Uterus (tissue), 4 donors: Measurements from ENCODE around the gene SELE. TPM values are rescaled to one million over a fixed set of nuclear protein-coding genes. Genes with fewer than 3 reads are reported as not detected.
"Not testable (repeated sequence)": the region's sequence is repeated elsewhere in the genome, so short reads cannot be mapped to it uniquely, and the experiment has no call there.

Experiments used
- DNase-seq, 2 donors: peaks; one replicate each; pipeline ENCODE4 v3.0.0-alpha.2; 2019 to 2020
- H3K27ac ChIP-seq, 2 donors: fragments of 200-600 bp; sonication (generic); 1 replicate in 1 of 2; 2 replicates in 1 of 2; pipeline ENCODE4 v1.5.1; 2016 to 2018
- H3K27me3 ChIP-seq, 2 donors: fragments of 200-600 bp; sonication (generic); one replicate each; pipeline ENCODE4 v1.5.1; 2018 to 2019; ENCODE audit warnings: control low read depth in 1 of 2
- H3K36me3 ChIP-seq, 2 donors: fragments of 200-600 bp; sonication (generic); one replicate each; pipeline ENCODE4 v1.5.1; 2019; ENCODE audit warnings: control low read depth in 1 of 2
- H3K4me1 ChIP-seq, 2 donors: fragments of 200-600 bp; sonication (generic); one replicate each; pipeline ENCODE4 v1.5.1; 2018 to 2019; ENCODE audit warnings: control low read depth in 1 of 2
- H3K4me3 ChIP-seq, 2 donors: fragments of 200-600 bp; sonication (generic); 1 replicate in 1 of 2; 2 replicates in 1 of 2; pipeline ENCODE4 v1.5.1; 2018 to 2019; ENCODE audit warnings: mild to moderate bottlenecking in 1 of 2
- H3K9me3 ChIP-seq, 2 donors: fragments of 200-600 bp; sonication (generic); one replicate each; pipeline ENCODE4 v1.5.1; 2019; ENCODE audit warnings: control low read depth in 1 of 2
- CTCF ChIP-seq, 4 experiments: fragments of 200-600 bp in 2 of 4; fragments of 450-650 bp in 2 of 4; sonication (generic) in 2 of 4; IDR thresholded peaks; one replicate each; pipeline ENCODE4 v1.5.1; 2016 to 2019; ENCODE audit warnings: antibody characterized with exemption in 4 of 4, mild to moderate bottlenecking in 2 of 4, moderate library complexity in 1 of 4
- POLR2A ChIP-seq, 2 donors: fragments of 450-650 bp; IDR thresholded peaks; one replicate each; pipeline ENCODE4 v1.6.1; 2016; ENCODE audit warnings: antibody characterized with exemption in 2 of 2, mild to moderate bottlenecking in 1 of 2, moderate library complexity in 1 of 2
- intact Hi-C: fragments of 100-400 bp; cut with DNase I; formaldehyde crosslinking; loops from one replicate; pipeline ENCODE4 v1.15.1; 2023; ENCODE audit warnings: low total_unique reads
- total RNA-seq, 4 donors: library from RNA; depleted of rRNA in 3 of 4; stranded (reverse); fragments of >200 nt in 3 of 4; gene quantifications; one replicate each; pipeline versions ENCODE4 v1.1.0 to v1.2.4, GENCODE V29; 2014 to 2023
- donor health status: DM: yes; HTN: yes; CAD: no.

The SELE gene
- total RNA-seq, 4 donors from 2014 or later = under 0.01 to 7.9 (median 3.2) TPM

- Histone ChIP-seq H3K9me3 (no peaks in the 10 kb centered on the region), H3K4me1 (no peaks in the 10 kb centered on the region), H3K27me3 (no peaks in the 10 kb centered on the region), H3K36me3 (no peaks in the 10 kb centered on the region), H3K4me3 (no peak overlapping the region), H3K27ac (no peak overlapping the region)
- no peak for TF ChIP-seq CTCF (IDR thresholded peaks at IDR 0.05)
- TF ChIP-seq POLR2A (IDR thresholded peaks at IDR 0.05) = no peak
- no peak for DNase-seq
- intact Hi-C loops = no loop called here
Measured at GRCh38 chr1:169725930-169726329, 7.9 kb downstream of the SELE start.

GRCh38 chr1:169724168-169724567 is 9.7 kb downstream of the SELE start:
- TF ChIP-seq CTCF (IDR thresholded peaks at IDR 0.05) = no peak
- TF ChIP-seq POLR2A (IDR thresholded peaks at IDR 0.05) = no peak
- no peaks in the 10 kb centered on the region for H3K27me3 ChIP-seq
- H3K4me3 ChIP-seq = no peak overlapping the region
- H3K36me3 ChIP-seq = no peaks in the 10 kb centered on the region
- no peaks in the 10 kb centered on the region for H3K9me3 ChIP-seq
- no peak for DNase-seq
- intact Hi-C loops = no loop called here
- H3K4me1 ChIP-seq = no peaks in the 10 kb centered on the region
- no peak overlapping the region for H3K27ac ChIP-seq

GRCh38 chr1:169723763-169724162 is 10.1 kb downstream of the SELE start:
- DNase-seq = no peak
- TF ChIP-seq POLR2A (IDR thresholded peaks at IDR 0.05) = no peak
- no peak for TF ChIP-seq CTCF (IDR thresholded peaks at IDR 0.05)
- no peak overlapping the region for H3K4me3 ChIP-seq
- no peaks in the 10 kb centered on the region for H3K36me3 ChIP-seq
- H3K9me3 ChIP-seq = no peaks in the 10 kb centered on the region
- intact Hi-C loops = no loop called here
- no peak overlapping the region for H3K27ac ChIP-seq
- H3K27me3 ChIP-seq = no peaks in the 10 kb centered on the region
- H3K4me1 ChIP-seq = no peaks in the 10 kb centered on the region

GRCh38 chr1:169722779-169723178 is 11.1 kb downstream of the SELE start:
- Histone ChIP-seq H3K4me3 (no peak overlapping the region), H3K27me3 (no peaks in the 10 kb centered on the region), H3K4me1 (no peaks in the 10 kb centered on the region), H3K9me3 (no peaks in the 10 kb centered on the region), H3K27ac (no peak overlapping the region), H3K36me3 (no peaks in the 10 kb centered on the region)
- no peak for DNase-seq
- TF ChIP-seq CTCF (IDR thresholded peaks at IDR 0.05) = no peak
- no peak for TF ChIP-seq POLR2A (IDR thresholded peaks at IDR 0.05)
- intact Hi-C loops = no loop called here

GRCh38 chr1:169715100-169715499 is 18.8 kb downstream of the SELE start:
- H3K27ac ChIP-seq, H3K4me3 ChIP-seq, H3K9me3 ChIP-seq, H3K27me3 ChIP-seq, intact Hi-C loops, H3K36me3 ChIP-seq, H3K4me1 ChIP-seq, DNase-seq: not testable (repeated sequence)

- H3K27ac ChIP-seq, DNase-seq, H3K27me3 ChIP-seq, intact Hi-C loops, H3K9me3 ChIP-seq, H3K36me3 ChIP-seq, H3K4me1 ChIP-seq, H3K4me3 ChIP-seq: not testable (repeated sequence)
Measured at GRCh38 chr1:169713090-169713489, 20.8 kb downstream of the SELE start.
